ENCODE measurements around the gene CAB39L.

GRCh38 chr13:49459580-49459979, 15.7 kb upstream of the CAB39L start:
- TF ChIP-seq CTCF (IDR thresholded peaks at IDR 0.05; ENCODE audit: insufficient read depth, low read depth, low read length) (no peak), EZH2 (IDR thresholded peaks at IDR 0.05; ENCODE audit: insufficient read depth, low read length) (no peak)

All from astrocyte (in vitro differentiated cells and primary cell).